CD4-positive, alpha-beta T cell treated with Interleukin-12 subunit alpha and Interleukin-12 subunit beta, for 1 hour (primary cell): ENCODE data around the gene ACVR1B.
"Not testable (repeated sequence)": the region's sequence is repeated elsewhere in the genome, so short reads cannot be mapped to it uniquely, and the experiment has no call there.

ENCODE experiments used
- DNase-seq: peaks from one replicate; pipeline ENCODE4 v3.0.0-alpha.2; 2020

ACVR1B gene

DNA sequence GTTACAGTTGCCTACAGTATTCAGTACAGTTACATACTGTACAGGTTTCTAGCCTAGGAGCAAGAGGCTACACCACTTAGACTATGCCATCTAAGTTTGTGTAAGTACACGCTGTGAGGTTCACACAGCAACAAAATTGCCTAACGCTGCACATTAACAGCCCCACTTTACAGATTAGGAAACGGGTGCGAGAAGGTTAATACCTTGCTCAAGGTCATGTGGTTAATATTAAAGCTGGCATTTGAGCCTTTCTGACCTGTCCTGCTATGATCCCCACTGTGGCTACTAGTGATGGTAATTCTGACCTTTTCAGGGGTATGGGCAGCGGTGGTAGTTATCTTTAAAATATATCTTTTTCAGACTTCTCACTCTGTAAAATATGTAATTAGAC, 20.9 kb downstream of the ACVR1B start:
- DNase-seq = no peak

- DNase-seq = peak; percentile 64
These were observed 21.4 kb downstream of the ACVR1B start for GRCh38 chr12:51972849-51973273.

DNA sequence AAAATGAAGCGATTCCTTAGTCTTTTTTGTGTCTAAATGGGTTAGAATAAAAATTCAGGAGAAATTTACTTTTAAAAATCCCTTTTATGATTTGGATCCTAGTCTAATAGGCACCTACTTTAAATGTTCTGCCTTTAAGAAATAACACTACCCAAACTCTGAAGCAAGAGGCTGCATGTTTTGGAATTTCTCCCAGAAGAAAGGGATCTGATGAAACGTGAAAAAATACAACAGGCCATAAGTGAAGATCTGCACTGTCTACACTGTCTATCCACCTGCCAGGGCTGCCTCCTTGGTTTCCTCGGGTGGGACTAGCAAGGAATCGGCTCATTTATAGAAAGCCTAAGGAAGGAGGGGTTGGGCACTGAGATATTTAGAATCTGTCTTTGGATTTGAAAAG, 22.1 kb downstream of the ACVR1B start:
- no peak for DNase-seq

GRCh38 chr12:51974646-51975045, 23.1 kb downstream of the ACVR1B start:
- DNase-seq = no peak

GRCh38 chr12:51975196-51975595, 23.7 kb downstream of the ACVR1B start:
- DNase-seq = no peak

GRCh38 chr12:51976376-51977160, 25.1 kb downstream of the ACVR1B start:
- DNase-seq = no peak

DNA sequence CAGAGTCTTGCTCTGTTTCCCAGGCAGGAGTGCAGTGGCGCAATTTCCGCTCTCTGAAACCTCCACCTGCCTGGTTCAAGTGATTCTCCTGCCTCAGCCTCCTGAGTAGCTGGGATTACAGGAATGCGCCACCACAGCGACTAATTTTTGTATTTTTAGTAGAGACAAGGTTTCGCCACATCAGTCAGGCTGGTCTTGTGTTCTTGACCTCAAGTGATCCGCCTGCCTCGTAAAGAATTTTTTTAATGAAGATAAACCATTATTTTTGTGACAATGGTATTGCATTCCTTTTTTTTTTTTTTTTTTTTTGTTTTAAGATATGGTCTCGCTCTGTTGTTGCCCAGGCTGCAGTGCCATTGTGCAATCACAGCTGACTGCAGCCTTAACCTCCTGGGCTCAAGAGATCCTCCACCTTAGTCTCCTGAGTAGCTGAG, 25.8 kb downstream of the ACVR1B start:
- no peak for DNase-seq

GRCh38 chr12:51979306-51979705, 27.8 kb downstream of the ACVR1B start:
- not testable (repeated sequence) for DNase-seq

GRCh38 chr12:51980051-51980808, 28.7 kb downstream of the ACVR1B start:
- DNase-seq = peak; percentile 78

- DNase-seq = no peak
These were observed 29.3 kb downstream of the ACVR1B start for GRCh38 chr12:51980809-51981127.

- no peak for DNase-seq
These were observed 33.2 kb downstream of the ACVR1B start for GRCh38 chr12:51984657-51985056.

DNA sequence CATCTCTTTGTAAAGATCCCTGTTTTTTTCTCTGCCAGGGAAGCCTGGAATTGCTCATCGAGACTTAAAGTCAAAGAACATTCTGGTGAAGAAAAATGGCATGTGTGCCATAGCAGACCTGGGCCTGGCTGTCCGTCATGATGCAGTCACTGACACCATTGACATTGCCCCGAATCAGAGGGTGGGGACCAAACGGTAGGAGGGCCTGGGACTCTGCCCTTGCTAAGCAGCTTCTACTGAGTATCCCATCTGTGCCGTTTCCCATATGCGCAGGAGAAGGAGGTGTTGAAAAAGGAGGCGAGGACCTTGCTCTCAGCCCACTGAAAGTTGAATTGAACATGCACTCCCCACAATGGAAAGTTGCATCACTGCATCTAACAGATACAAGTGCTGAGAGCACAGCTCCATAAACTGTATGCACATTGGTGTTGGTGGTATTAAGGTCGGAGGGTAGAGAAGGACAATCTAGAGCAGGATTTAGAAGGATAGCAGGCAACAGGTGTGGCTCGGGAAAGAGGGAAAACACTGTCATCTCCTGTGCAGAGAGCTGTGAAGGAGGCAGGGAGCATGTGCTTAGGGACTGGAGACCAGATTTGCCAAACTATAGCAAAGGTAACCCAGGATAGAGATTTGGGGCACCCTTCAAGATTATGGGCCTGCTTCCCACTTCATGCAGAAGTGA, 33.8 kb downstream of the ACVR1B start:
- no peak for DNase-seq

DNA sequence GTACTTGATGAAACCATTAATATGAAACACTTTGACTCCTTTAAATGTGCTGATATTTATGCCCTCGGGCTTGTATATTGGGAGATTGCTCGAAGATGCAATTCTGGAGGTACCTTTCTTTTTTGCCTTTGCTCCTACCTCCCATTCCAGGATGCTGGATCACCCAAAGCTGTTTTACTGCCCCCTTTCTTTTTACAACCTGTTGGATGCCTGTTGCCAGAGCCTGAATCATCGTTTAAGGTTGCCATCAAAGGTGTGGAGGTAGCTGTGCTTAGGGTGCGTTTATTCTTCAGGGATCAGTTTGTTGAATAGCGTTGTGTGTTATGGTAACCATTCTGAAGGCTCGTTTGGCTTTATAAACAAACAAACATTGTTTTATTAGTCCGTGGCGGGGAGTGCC, 35.3 kb downstream of the ACVR1B start:
- DNase-seq = no peak

GRCh38 chr12:51992246-51992645, 40.7 kb downstream of the ACVR1B start:
- DNase-seq = no peak

DNA sequence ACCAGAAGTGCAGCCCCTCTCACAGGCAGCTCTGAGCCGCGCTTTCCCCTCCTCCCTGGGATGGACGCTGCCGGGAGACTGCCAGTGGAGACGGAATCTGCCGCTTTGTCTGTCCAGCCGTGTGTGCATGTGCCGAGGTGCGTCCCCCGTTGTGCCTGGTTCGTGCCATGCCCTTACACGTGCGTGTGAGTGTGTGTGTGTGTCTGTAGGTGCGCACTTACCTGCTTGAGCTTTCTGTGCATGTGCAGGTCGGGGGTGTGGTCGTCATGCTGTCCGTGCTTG, 43.0 kb downstream of the ACVR1B start:
- no peak for DNase-seq

DNA sequence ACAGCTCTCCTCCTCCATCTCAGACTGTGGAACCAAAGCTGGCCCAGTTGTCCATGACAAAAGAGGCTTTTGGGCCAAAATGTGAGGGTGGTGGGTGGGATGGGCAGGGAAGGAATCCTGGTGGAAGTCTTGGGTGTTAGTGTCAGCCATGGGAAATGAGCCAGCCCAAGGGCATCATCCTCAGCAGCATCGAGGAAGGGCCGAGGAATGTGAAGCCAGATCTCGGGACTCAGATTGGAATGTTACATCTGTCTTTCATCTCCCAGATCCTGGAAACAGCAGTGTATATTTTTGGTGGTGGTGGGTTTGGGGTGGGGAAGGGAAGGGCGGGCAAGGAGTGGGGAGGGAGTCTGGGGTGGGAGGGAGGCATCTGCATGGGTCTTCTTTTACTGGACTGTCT, 43.5 kb downstream of the ACVR1B start:
- no peak for DNase-seq

- no peak for DNase-seq
These were observed 45.6 kb downstream of the ACVR1B start for GRCh38 chr12:51997136-51997535.

- DNase-seq = no peak
These were observed 51.6 kb downstream of the ACVR1B start for GRCh38 chr12:52003016-52003550.

DNA sequence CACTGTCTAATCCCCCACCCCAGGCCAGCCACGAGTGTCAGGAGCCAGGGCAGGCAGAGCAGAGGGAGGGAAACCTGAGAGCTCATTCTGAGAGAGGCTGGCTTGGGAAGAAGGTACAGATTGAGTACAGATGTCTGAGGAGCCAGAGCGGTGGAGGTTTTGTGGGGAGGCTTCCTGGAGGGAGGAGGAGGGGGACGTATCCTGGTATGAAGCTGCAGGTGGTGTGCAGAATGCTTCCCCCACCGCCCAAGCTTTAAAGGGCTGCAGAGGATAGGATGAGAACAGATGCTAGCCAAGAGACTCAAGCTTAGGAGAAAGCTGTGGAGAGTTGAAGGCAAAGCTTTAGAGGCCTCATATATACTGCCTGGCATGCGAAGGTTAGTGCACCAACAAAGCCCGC, 52.1 kb downstream of the ACVR1B start:
- no peak for DNase-seq

GRCh38 chr12:52004042-52004648, 52.6 kb downstream of the ACVR1B start:
- no peak for DNase-seq

DNA sequence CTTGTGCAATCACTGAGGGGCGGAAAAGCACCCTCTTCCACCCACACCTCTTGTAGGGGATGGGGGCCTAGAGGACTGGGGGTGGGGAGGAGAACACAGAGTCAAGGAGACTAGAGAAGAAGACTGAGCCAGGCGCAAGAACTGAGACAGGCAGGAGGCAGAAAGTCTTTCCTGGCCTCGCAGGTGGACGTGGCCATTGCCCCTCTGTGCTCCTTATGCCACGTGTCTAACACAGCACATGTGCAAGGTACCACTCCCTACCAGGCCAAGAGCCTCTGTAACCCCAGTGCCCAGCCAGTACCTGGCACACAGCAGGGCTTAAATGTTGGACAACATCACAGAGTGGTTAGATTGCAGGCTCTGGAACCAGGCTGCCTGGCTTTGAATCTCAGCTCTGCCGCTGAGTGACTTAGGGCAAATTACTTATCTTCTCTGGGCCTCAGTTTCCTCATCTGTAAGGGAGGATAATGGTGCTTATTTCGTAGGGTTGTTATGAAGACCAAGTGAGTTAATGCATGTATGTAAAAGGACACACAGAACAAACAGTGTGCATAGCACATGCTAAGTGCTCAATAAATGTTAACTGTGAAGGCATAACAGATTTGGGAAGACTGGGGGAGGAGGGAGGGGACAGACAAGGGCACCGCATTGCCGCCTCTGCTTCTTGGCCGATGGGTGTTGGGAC, 53.9 kb downstream of the ACVR1B start:
- DNase-seq = no peak

DNA sequence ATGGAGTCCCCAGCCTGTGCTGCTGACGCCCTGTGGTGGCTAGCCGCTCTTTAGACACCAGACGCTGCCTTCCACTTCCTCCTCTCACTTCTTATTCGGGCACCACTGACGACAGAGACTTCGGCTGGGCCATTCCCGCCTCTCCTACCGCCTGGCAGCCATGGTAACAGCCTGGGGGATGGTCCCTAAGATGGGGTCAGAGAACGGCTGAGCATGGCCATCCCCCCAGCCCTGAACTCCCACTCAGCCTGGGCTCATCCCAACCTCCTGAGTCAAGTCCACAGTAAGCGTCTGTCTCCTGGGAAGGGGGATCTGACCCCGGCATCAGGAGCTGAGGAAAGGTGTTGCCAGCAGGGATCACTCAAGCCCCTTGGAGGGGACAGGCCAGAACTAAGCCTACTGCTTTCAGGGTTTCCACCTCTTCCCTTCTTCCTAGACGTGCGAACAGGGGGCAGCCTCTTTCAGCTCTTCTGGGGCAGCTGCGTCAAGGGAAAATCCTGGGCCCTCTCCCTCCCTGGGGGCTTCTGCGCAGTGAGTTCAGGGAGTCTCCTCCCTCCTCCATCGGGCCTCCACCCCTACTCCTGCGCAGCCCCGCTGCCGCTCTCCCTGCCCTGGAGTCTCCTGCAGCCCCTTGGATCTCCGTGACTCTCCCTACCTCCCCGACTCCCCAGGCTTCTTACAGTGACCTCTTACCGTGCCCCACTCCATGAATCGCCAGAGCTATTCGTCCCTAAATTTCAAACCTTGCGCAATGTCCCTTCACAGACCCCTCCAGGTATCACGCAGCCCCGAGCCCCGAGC, 54.6 kb downstream of the ACVR1B start:
- peak; percentile 48 for DNase-seq
